Activated CD4-positive, CD25-positive, alpha-beta regulatory T cell (primary cell): ENCODE measurements around the gene HES6.
A peak's percentile ranks its signal among the peaks of the same experiment; 100 is the strongest.

ENCODE experiments used
- DNase-seq, 4 experiments: peaks; one replicate each; lab custom pipeline; 2025; lab: John Stamatoyannopoulos, UW

The HES6 gene

DNA sequence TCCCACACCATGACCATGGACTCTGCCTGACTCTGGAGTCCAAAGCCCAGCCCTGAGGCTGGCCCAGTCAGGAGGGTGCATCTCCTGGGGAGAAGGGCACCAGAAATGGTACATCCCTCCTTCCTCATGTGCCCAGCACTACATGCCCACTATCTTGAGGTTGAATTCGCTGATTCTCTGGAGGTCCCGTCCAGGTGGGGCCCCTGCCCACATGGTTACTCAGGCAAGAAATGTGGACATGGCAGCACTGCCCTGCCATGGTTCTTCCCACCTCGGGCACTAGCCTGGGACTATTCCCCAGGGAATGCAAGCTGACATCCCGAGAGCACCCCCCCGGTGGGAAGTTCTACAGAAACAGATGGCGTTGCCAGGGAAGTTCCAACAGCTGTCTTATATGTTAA is 15.3 kb upstream of the HES6 start:
- DNase-seq: no peak

DNA sequence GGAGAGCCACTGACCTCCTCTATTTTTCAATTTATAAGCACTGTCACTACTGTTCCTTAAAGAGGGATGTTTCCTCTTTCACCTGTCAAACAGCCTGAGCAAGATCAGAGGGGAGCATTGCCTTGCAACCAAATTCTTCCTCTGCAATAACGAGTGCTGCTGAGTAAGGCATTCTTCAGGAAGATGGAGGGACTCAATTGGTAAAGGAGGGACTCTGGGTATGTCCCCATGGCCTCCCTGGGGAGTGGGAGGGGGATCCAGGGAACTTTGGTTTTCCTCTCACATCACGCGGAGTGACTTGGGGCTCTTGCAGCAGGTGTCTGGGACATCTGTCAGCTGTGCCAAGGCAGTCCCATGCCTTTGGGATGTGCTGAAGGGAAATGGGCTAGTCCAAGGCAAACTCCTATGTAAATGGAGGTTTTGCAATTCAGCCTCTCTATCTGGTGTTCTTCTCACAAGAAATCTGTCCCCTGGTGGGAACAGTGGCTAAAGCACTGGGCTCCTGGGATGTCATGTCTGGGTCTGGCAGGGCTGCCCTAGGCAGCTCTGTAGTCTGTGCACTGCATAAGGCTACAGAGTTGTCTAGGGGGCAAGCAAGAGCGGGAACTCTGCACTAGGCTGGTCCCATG is 14.4 kb upstream of the HES6 start:
- no peak for DNase-seq

DNA sequence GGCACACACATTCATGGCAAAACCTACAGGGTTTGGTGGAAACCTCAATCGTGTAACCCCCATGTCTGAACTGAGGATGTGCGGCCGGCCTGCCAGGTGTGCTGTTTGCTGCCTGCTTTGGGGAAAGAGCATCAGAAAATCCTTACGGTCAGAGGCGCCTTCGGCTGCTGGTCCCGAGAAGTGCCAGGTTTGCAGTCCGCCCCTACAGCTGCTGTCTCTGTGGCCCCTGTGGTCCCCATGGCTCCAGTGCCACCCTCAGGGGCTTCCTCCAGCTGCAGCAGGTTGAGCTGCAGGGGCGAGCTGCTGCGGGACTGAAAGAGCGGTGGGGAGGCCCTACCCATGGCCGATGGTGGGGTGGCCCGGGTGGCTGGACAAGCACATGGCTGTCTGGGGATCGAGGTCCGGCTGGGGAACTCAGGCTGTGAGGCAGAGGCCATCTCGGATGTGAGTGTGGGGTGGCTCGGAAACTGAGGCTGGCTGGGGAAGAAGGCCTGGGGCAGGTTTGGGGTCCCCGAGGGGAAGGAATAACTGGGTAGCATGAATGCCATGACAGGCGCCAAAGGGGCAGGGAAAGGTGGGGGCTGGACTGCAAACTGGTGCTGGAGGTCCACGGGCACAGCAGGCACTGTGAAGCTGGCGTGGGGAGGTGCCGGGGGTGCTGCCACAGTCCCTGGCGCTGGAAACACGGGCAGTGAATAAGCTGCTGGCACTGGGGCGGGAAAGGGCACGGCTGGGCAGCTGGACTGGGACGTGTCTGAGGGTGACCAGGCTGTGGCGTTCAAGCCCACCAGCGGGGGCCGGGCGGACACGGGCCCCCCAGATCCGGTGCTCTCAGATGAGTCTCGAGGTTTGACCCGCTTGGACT is 13.2 kb upstream of the HES6 start:
- no peak for DNase-seq

DNA sequence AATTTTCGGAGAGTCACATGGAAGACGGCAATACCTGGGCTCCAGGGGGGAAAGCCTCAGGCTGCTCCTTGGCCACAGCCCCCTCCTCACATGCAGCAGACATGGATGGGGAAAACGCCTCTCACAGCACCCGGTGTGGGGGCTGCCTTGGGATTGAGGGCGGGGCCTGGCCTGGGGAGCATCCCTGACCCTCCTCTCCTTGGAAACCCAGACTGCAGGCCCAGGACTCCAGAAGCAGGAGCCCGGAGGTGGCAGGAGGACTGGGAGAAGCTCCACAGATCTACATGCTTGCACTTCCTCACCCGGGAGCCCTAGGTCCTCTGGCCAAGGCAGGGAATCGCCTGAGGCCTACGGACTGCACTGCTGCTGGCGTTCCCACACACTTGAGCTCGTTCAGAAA is 12.1 kb upstream of the HES6 start:
- DNase-seq: no peak

DNA sequence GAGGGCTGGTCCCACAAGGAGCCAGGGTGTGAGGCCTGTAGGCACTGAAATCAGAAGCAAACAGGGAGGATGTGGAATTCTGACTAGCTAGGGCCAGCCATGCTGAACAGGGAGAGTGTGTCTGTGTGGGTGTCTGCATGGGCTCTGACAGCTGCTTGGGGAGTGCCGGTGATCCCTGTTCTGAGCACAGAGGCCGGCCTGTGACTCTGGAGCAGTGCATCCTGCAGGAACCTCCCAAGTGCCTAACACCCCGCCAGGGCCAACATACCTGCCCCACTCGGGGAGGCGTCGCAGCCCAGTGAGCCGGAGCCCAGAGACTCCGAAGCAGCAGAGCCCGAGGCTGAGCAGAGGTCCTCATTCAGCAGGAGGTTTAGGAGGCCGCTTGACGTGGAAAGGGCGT is 11.5 kb upstream of the HES6 start:
- DNase-seq: no peak

DNA sequence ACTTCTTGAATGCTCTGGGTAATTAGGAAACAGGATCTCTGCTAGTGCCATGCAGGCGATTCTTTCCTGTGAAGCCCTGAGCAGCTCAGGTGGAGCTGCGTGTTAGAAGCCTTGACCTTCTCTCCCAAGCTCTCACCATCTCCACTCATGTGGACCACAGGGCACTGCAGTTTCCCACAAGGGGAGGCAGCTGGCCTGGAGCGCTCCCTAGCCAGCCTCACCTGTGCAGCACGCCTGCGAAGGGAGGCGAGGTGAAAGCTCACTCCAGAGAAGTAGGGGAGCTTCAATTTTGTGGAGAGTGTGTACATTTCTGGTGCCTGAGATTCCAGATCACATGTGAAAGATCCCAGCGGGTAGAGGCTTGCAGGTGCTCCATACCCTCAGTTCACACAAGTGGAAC is 11.1 kb upstream of the HES6 start:
- no peak for DNase-seq

DNA sequence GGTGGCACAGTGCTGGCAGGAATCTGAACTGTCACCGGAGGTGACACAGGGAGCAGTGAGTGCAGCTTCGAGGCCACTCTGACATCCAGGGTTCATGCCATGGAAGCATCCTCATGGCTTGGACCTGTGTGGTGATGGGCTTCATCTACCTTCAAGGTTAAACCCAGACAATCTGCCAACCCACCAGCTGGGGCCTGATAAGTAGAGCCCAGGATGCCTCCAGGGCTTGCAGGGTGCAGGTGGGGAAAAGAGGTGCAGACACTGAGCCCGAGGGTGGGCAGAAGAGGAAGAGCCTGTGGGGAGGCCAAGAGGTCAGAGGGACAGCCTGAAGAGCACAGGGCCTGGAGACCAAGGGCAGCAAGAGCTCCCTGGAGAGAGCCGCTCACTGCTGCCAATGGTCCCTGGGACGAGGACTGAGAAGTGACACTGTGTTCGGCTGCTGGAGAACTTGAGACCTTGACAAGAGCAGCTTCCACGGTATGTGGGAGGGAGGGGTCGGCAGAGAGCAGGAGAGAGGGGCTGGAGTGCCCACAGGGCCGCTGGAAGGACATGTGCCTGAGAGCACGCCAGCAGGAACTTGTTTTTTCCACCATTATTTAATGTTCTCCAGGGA is 8.1 kb upstream of the HES6 start:
- DNase-seq: no peak

DNA sequence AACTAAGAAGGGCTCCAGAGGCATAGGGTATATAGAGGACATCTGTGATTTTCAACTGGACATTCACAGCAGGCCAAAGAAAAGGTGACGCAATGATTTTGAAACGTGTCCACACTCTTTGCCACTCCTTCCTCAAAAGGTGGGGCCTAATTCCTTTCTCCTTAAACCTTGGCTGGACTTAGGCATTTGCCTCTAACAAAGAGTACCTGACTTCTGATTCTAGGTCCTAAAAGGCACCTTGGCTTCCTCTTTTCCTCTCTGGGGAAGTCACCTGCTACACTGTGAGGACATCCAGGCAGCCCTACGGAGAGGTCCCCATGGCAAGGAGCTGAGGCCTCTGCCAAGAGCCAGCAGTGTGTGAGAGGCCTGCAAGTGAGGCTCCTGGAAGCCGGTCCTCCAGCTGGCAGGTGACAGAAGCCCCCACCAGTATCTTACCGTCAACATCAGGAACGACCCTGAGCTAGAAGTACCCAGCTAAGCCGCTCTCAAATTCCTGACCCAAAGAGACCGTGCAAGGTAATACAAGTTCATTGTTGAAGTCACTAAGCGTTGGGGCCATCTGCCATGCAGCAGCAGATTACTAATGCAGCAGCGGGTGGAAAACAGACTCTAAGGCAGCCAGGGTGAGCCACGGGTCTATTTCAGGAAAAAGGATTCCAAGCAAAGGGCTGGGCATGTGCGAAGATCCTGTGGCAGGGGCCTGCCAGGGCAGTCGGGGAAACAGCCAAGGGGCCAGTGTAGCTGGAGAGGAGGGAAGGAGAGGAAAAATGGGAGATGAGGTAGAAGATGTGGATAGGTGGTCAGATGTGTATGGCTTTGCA is 7.4 kb upstream of the HES6 start:
- DNase-seq: no peak

DNA sequence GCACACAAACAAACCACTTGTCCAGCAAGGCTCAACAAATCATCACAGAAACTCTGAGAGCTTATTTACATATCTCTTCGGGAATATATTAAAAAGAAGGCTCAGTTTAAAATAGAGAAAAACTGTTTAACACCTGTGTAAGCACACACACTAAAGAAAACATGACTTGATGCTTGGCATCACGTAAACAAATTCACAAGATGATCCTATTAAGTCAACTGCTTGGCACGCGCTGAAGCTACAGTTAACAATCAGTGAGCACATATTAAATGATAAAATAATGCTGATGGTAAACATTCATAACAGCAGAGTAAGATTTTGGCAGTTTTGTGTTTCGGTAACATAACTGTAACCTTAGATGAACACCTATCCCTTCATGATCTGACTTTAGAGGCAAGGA is 4.3 kb upstream of the HES6 start:
- DNase-seq: no peak

DNA sequence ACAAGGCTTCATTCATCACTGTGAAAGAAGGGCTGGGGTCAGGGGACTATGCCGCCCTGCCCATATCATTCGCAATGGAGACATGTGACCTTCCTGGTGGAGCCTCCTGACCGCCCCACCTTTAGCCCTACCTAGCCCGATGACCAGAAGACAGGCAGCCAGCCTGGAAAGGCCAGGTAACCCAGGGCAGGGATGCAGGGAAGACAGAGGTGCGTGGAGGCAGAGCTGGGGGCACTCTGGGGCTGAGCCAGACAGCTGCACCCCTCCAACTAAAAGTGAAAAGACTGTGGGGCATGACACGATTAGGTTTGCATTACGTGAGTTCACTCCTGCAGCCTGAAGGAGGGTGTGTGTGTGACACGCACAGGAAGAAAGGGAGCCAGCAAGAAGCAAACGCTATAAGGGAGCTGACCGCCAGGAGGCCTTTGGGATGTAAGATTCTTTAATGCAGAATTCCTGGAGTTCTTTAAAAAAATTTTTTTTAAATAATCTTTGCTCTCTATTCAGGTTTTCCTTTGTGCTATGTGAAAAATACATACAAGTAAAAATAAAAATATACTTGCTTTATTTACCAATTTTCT is 3.7 kb upstream of the HES6 start:
- DNase-seq: no peak

DNA sequence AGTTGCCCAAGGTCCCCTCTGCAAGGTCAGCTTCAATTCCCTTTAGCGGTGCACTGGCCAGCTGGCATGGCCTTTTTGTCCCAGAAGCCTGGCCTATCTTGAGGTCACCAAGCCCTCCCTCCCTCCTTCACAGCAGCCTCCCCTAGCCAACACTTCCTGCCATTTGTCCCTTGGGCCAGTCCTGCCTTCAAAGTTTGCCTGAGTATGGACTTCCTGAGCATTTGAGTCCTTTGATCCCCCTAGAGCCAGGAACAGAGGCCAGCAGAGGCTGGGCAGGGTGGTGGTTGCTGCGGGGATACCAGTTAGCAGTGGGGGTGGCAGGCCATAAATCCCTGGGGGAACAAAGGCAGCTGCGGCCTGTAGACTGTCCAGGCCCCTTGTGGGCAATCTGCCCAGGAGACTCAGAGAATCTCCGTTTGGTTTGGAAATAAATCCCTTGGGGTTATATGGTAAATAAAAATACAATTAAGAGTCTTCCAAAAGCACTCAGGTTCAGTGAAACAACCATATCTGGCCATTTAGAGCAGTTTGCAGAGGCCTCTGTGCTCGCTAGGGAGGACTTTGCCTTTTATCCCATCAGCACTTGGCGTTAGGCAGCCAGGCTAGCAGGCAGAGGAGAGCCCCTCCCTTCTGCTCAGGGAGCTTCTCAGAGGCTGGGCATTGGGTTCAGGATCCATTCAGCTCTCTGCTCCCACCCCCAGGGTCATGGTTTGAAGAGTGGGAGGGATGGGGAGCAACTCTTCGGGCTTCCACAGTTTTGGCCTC is 3.1 kb upstream of the HES6 start:
- no peak for DNase-seq

DNA sequence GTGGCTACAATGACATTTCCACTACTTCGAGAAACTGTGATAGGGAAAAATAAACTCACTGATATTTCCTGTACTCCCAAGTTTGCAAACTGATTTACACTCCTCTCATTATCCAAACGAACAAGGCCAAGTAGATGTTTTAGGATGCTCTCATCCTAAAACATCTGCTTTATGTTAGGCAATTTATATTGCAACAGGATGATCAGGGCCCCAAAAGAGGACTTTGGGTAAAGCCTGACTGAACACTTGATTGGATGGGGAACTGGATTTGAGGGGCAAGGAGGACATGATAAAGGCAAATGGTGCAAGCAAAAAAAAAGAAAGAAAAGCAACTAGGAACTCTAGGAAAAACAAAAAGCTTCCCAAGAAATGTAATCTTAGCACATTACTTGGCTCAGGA is 2.1 kb upstream of the HES6 start:
- no peak for DNase-seq

DNA sequence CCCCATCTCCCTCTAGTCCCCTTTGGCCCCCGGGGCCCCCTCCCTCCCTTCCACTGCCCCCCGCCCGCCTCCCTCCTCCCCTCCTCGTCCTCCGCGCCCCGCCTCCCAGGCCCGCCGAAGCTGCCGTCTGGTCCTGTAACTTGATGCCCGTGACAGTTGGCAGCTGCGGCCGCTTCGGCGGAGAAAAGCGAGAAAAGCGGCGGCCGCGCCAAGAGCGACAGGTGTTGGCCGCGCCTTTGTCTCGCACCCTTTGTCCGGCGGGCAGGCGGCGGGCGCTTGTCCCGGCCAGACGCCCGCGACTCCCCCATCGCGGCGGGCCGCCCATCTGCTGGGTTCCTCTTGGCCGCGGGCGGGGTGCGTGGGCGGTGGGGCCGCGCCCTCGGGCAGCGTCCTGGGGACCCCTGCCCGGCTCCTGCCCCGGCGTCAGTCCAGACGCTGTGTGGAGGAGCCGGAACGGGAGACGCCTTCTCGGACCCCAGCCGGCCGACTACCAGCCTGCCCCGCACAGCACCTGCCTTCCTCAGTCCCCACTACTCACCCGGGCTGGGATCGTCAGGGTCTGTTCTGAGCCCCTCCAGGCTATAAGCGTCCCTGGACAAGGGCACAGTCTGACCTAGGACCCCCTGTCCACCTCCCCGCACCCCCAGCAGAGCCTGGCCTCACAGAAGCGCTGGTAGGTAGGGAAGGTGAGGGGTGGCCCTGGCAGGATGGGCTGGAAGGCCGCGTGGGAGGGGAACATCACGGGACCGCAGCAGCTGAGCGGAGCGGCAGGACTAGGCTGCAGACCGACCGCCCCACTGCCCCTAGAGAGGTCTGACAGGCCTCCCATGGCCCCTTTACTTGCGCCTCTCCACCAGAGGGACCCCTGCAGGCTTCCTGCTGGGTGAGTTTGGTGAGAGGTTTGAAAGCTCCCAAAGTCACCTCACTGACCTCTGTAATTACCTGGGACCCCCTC is 1.2 kb upstream of the HES6 start:
- no peak for DNase-seq

DNA sequence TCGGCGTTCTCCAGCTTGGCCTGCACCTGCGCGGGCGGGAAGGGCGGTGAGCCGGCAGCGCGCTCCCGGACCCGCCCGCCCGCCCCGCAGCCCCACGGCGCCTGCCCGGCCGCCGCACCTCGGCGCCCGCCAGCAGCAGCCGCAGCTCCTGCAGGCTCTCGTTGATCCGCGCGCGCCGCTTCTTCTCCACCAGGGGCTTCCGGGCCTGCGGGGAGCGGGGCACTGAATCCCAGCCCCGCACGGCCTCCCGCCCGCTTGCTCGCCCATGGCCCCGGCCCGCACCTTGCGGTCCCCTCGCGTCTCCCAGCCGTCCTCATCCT is 335 bp downstream of the HES6 start:
- DNase-seq: no peak

DNA sequence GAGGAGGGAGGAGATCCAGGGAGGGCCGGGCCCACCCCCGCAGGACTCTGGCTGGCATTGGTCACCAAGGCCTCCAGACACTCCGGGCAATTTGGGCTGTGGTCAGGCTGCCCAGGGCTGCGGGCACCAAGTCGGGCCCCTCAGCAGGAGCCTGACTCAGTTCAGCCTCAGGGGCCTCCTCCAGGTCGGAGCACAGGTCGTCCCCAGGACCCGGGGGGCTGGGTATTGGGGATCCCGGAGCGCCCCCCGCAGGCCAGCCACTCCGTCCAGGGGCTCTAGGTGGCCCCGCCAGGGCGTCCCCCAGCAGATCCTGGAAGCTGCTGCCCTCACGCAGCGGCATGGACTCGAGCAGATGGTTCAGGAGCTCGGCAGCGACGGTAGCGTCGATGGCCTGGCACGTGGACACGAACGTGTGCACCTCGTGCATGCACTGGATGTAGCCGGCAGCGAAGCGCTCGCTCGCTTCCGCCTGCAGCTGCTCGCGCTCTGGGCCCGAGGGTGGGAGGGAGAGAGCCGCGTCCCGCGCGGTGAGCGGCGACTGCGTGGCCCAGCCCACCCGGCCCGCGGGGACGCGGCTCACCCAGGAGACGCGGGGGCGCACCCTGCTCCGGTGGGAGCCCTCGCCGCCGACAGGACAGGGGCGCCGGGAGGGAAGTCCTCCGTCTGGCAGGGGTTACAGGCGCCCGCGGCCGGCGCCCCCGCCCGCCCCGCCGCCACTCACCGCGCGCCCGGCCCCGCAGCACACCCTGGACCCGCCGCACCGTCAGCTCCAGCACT is 884 bp downstream of the HES6 start:
- DNase-seq: peak in 2 of 4 experiments; percentile 27

DNA sequence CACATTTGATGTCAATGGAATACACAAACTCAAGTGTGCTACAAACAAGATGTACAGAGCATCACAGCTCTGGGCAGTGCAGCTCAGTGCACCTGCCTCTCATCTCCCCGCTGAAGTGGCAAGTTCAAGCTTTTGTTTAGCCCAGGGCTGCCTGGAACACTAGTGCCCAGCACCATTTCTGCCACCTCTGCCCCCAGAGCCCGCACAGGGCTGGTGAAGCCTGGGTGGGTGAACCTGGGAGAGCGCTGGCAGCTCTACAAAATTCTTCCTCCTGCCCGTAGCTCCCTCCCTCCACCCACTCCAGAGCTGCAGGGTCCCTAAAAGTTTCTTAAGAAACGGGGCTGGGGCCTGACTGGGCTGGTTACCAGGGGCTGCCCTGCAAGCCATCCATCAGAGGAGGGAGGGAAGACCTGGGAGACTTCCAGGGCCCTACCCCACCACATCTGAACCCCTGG is 1.5 kb downstream of the HES6 start:
- no peak for DNase-seq

DNA sequence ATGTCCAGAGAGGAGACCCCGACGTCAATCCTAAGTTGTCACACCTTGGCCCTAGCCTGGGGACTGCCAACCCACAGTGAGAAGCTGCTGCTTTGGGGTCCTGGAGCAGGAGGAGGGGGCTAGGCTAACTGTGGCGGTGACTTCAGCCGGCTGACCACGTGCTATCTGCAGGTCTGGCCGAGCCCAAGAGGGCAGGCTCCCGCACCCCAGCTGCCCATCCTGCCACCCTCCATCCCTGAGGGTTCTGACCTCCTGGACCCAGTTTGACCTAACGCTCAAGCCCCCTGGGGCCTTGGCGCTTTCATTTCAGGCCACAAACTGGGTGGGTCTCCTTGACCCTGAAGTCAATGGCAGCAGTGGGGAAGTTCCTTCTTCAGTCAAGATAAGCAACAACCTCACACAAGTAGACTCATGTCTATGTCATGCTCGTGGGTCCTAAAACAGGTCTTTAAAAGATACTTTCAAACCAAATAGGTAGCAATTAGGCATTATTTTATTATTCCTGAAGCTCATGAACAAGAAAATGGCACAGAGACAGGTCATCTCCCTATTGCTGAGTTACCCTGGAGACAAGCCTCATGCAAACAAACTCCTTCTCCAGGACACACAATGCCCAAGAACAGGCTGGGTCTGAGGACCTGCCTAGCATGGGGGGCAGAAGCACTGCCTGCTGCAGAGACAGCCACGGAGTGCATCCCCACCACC is 2.3 kb downstream of the HES6 start:
- DNase-seq: no peak

DNA sequence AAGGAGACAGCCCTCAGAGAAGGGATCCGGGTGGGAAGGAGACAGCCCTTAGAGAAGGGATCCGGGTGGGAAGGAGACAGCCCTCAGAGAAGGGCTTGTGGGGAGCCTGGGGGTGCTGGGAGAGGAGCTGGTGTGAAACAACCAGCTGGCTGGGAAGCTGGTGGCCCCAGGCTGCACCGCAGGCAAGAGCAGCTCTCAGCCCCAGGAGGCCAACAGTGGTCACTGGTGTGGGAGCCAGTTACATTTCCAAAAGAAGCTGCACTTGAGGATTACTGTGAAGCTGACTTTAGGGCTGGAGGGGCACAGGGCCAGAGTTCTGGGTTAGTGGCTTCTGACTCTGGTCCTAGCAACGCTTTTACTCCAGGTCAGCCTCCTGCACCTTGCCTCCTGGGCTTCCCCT is 3.3 kb downstream of the HES6 start:
- no peak for DNase-seq

DNA sequence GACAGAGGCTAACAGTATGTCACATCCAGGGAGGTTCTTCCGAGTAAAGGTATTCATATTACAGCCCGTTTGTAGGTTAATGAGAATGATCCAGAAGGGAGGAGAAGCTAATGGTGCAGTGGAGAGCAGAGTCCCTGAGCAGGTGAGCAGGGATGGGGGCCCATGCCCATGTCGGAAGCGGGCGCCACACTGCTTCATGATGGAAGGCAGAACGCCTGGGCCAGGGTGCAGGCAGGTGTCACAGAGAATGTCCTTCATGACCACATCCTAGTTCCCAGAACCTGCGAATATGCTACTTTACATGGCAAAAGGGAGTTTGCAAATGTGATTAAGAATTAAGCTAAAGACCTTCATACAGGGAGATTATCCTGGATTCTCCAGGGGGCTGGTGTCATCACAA is 4.0 kb downstream of the HES6 start:
- DNase-seq: no peak
